A673 (cell line): ENCODE measurements around the gene TBC1D9B. TPM values are rescaled to one million over a fixed set of nuclear protein-coding genes. Genes with fewer than 3 reads are reported as not detected.

Experiments
- BruUV-seq: library from RNA; stranded (reverse); fragments of 400-500 nt; replicated peaks from 2 replicates; lab custom pipeline; 2021; lab: Mats Ljungman, UMichigan
- CTCF ChIA-PET: fragments of 300-600 bp; sonication (Branson Sonifier 250); formaldehyde crosslinking; loops from one replicate; lab custom pipeline; 2022; ENCODE audit warnings: antibody characterized with exemption; lab: Charles Lee
- POLR2A ChIA-PET: fragments of 300-600 bp; sonication (Branson Sonifier 250); formaldehyde crosslinking; loops from one replicate; lab custom pipeline; 2022; ENCODE audit warnings: antibody characterized with exemption; ENCODE audit not compliant: low non-redundant PET; lab: Charles Lee
- DNase-seq: peaks from one replicate; pipeline ENCODE4 v3.0.0-alpha.2; 2015; ENCODE audit warnings: low spot score
- H3K27ac ChIP-seq: fragments of 200-600 bp; sonication (generic); 2 replicates; pipeline ENCODE4 v1.5.1; 2016; ENCODE audit warnings: mixed run types, low read depth, mild to moderate bottlenecking, mixed read lengths, antibody characterized with exemption, low read length; ENCODE audit not compliant: poor library complexity, severe bottlenecking
- H3K27me3 ChIP-seq: fragments of 200-600 bp; sonication (generic); replicated peaks from 2 replicates; pipeline ENCODE4 v1.6.1; 2017; ENCODE audit warnings: mixed run types, low read depth, mild to moderate bottlenecking, mixed read lengths, antibody characterized with exemption, low read length; ENCODE audit not compliant: insufficient read depth, poor library complexity
- H3K36me3 ChIP-seq: fragments of 200-600 bp; sonication (generic); 2 replicates; pipeline ENCODE4 v1.6.1; 2016; ENCODE audit warnings: mixed run types, mild to moderate bottlenecking, mixed read lengths, antibody characterized with exemption, low read length; ENCODE audit not compliant: insufficient read depth, poor library complexity, severe bottlenecking
- H3K4me1 ChIP-seq: fragments of 200-600 bp; sonication (generic); 2 replicates; pipeline ENCODE4 v1.6.1; 2017; ENCODE audit warnings: mixed run types, mild to moderate bottlenecking, mixed read lengths, antibody characterized with exemption, low read length; ENCODE audit not compliant: insufficient read depth, poor library complexity, severe bottlenecking
- H3K4me3 ChIP-seq: fragments of 200-600 bp; sonication (generic); 2 replicates; pipeline ENCODE4 v1.5.1; 2016; ENCODE audit warnings: low read depth, mixed run types, mild to moderate bottlenecking, mixed read lengths, low read length; ENCODE audit not compliant: poor library complexity, severe bottlenecking
- H3K9me3 ChIP-seq: fragments of 200-600 bp; sonication (generic); 2 replicates; pipeline ENCODE4 v1.6.1; 2016; ENCODE audit warnings: mixed run types, low read depth, mild to moderate bottlenecking, mixed read lengths, antibody characterized with exemption, low read length; ENCODE audit not compliant: poor library complexity, severe bottlenecking
- EZH2 ChIP-seq: fragments of 200-600 bp; sonication (generic); IDR thresholded peaks from 2 replicates; pipeline ENCODE4 v1.6.1; 2017; ENCODE audit warnings: borderline replicate concordance, low read depth, mild to moderate bottlenecking, mixed read lengths, antibody characterized with exemption, low read length; ENCODE audit not compliant: poor library complexity, severe bottlenecking
- intact Hi-C: fragments of 100-400 bp; cut with micrococcal nuclease; formaldehyde crosslinking; loops from one replicate; pipeline ENCODE4 v1.10.0; 2022; ENCODE audit not compliant: unreplicated experiment
- total RNA-seq: library from RNA; stranded (reverse); gene quantifications from 2 replicates; pipeline ENCODE4 v1.2.3, GENCODE V29; 2021
- TF ChIP-seq, protein P1 (sequence below): fragments of 300-800, 200-600 bp; sonication (generic); conservative IDR thresholded peaks from 2 replicates; pipeline ENCODE4 v1.5.1; 2017; ENCODE audit warnings: low read depth, mild to moderate bottlenecking, antibody characterized with exemption, low read length, moderate library complexity, mixed read lengths

TBC1D9B gene
- total RNA-seq, 1 experiment from 2014 or later, result 68.2 TPM

DNA sequence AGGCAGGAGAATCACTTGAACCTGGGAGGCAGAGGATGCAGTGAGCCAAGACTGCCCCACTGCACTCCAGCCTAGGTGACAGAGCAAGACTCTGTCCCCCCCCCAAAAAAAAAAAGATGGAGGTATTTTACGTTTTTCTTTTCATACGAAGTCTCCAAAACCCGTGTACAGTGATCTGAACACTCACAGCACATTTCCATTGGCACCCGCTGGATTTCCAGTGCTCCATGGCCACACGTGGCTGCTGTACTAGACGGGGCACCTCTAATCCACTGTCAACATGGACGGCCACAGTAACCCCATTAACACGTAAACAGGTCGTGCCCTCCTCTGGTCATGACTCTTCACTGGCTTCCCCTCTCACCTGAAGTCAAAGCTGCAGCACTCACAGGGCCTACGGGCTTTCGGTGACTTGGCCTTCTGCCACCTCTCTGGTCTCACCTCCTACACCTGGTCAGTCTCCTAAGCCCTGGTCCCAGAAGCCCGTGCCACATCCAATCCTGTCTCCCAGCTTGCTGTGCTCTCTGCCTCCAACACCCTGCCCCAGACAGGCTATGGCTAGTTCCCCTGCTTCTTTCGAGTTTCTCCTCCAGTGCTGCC lies 22.1 kb downstream of the TBC1D9B start:
- CTCF ChIA-PET, result no interaction called here
- Histone ChIP-seq H3K36me3 (peaks cover 54% of the 10 kb centered on the region), H3K9me3 (peaks cover 20% of the 10 kb centered on the region), H3K27ac (no peak overlapping the region), H3K4me3 (no peak overlapping the region), H3K4me1 (no peaks in the 10 kb centered on the region), H3K27me3 (no peaks in the 10 kb centered on the region)
- POLR2A ChIA-PET, result no interaction called here
- intact Hi-C loops, result no loop called here
- TF ChIP-seq, protein P1, sequence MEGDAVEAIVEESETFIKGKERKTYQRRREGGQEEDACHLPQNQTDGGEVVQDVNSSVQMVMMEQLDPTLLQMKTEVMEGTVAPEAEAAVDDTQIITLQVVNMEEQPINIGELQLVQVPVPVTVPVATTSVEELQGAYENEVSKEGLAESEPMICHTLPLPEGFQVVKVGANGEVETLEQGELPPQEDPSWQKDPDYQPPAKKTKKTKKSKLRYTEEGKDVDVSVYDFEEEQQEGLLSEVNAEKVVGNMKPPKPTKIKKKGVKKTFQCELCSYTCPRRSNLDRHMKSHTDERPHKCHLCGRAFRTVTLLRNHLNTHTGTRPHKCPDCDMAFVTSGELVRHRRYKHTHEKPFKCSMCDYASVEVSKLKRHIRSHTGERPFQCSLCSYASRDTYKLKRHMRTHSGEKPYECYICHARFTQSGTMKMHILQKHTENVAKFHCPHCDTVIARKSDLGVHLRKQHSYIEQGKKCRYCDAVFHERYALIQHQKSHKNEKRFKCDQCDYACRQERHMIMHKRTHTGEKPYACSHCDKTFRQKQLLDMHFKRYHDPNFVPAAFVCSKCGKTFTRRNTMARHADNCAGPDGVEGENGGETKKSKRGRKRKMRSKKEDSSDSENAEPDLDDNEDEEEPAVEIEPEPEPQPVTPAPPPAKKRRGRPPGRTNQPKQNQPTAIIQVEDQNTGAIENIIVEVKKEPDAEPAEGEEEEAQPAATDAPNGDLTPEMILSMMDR, result no peak
- no peak for TF ChIP-seq EZH2
- DNase-seq, result no peak
- BruUV-seq, result no TSS peak

DNA sequence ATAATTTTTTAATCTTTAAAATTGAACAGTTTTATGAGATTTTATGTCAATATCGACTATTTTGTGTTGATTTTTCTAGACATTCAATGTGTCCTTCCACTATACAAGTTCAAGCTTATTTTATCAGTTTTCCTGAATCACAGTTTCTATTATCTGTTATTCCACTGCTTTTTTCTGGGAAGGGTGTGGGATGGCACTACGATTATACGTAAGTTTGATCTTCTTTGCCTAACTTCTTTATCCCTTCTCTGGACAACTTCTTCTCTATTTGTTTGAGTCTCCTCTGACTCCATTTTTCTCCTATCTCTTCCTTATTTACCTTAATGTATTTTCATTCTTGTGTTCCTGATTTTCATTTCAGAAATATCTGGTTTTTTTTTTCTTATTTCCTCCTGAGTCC lies 24.5 kb downstream of the TBC1D9B start:
- TF ChIP-seq EZH2, result no peak
- TF ChIP-seq, protein P1, result no peak
- no peak for DNase-seq
- Histone ChIP-seq H3K36me3 (peaks cover 44% of the 10 kb centered on the region), H3K4me1 (no peaks in the 10 kb centered on the region), H3K27ac (no peak overlapping the region), H3K4me3 (no peak overlapping the region), H3K9me3 (peaks cover 20% of the 10 kb centered on the region), H3K27me3 (no peaks in the 10 kb centered on the region)
- no TSS peak for BruUV-seq
- POLR2A ChIA-PET, result interaction anchor here (0.5 kb wide), 1 partner anchor 163 kb away, joined by 3 read pairs; no protein-coding TSS in a partner anchor
- CTCF ChIA-PET, result no interaction called here
- intact Hi-C loops, result no loop called here

DNA sequence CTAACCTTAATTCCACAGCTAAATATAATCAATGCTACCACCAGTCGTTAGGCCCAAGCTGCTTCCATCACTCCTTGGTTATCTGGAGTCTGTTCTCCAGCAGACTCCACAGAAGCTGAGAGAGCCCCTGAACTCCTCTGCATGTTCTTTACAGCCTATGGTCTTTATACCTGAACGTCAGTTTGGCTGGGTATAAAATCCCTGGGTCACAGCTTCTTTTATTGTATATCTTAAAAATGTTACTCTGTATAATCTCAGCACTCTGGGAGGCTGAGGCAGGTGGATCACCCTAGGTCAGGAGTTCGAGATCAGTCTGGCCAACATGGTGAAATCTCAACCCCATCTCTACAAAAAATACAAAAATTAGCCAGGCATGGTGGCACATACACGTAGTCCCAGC lies 25.4 kb downstream of the TBC1D9B start:
- no peak for DNase-seq

More for the DNA sequence above, 25.4 kb downstream of the TBC1D9B start:
- BruUV-seq, result no TSS peak
- intact Hi-C loops, result no loop called here
- Histone ChIP-seq H3K27ac (no peak overlapping the region), H3K9me3 (peaks cover 20% of the 10 kb centered on the region), H3K36me3 (peaks cover 44% of the 10 kb centered on the region), H3K4me3 (no peak overlapping the region), H3K27me3 (no peaks in the 10 kb centered on the region), H3K4me1 (no peaks in the 10 kb centered on the region)
- POLR2A ChIA-PET, result no interaction called here
- CTCF ChIA-PET, result no interaction called here
- TF ChIP-seq, protein P1, result no peak
- TF ChIP-seq EZH2, result no peak
